CD4-positive, alpha-beta T cell treated with Interleukin-17A for 4 hours (primary cell): ENCODE results near the gene NFASC.

Source experiments
- DNase-seq: peaks from one replicate; pipeline ENCODE4 v3.0.0-alpha.2; 2020; ENCODE audit warnings: mixed read lengths

Gene NFASC

DNA sequence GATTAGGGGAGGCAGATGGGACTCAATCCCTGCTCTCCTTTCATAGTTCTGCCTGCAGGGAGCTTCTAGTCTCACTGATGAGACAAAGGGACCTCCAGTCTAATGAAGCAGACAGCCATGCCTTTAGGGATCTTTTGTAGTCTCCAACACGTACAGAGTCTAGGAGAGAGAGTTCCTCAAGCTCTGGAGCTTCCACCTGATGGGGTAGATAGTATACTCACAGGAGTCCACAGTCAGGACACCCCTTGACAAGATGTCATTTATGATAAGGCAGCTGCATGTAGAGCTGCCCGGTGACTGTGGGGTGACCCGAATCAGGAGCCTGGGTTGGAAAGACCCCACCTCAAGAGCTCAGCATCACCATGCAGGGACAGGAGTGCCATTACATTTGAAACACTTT lies 117.0 kb downstream of the NFASC start:
- DNase-seq, result no peak

DNA sequence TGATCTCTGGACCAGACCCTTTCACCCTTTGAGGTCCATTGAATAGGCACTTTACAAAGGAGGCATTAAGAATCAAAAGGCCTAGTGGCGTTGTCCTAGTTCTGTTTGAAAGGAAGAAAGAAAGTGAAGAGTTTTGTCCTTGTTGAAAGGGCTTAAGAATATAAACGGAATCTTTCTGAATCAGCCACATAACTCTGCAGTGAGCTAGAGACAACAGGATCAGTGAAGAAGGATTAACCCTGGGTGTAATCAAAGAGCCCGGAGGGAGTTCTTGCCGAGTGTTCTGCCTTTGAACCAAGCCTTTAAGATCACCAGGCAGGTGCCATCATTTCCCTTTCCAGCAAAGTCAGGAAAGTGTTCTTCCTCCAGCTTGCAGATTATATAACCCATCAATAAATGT lies 117.5 kb downstream of the NFASC start:
- no peak for DNase-seq

DNA sequence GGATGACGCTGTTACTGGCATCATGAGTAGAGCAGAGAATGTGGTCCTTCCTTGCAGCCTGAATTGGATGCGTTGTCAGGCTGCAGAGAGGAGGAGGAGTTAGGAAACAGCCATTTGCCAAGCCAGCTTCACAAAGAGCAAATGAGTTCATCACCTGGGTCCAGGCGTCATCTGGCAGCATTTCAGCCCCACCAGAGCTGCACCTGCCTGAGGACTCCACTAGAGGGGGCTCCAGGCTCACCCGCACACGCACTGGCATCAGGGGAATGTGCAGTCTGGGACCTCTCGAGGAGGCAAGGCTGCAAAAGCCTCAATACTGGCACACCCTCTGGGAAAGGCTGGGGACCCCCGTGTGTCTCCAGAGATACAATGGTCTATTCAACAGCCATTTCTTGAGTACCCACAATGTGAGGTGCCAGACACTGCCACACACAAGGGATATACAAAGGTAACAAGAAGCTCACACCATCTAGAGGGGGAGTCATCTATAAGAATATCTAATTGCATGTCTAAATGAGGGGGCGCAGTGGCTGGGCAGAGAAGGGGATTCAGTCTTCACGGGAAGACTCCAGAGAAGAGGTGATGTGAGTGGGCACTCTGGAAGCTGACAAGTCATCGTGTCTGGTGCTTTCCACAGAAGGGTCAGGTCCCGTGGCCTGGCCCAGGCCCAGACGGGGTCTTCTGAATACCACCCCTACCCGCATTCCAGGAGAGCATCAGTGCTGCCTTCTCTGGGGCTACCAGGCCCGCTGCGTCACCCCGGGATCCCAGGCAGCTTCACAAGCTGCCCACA lies 118.8 kb downstream of the NFASC start:
- peak; percentile 48 for DNase-seq

DNA sequence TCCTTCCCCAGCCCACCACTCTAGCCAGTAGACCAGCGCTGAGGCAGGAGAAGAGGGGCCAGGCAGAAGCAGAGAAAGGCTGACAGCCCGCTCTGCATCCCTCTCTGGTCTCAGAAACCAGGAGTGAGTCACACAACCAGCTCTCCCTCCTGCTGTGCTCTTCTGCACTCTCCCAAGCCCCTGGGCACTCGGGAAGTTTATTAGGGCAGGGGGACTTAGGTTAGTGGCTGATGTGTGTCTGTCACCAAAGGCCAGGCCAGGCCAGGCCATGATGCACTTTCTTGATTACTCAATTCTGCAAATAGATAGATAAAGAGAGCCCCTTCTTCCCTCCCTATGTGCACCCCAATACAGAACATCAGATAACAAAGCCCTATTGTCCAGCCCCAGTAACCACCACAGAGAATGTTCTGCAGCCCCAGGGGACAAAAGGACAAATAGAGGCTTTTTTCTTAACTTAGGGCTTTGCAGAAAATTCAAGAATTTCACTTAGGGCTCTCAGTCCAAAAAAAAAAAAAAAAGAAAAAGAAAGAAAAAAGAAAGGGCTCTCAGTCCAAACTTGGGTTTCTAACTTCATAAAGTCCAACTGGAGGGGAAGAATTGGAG lies 119.5 kb downstream of the NFASC start:
- DNase-seq, result no peak

DNA sequence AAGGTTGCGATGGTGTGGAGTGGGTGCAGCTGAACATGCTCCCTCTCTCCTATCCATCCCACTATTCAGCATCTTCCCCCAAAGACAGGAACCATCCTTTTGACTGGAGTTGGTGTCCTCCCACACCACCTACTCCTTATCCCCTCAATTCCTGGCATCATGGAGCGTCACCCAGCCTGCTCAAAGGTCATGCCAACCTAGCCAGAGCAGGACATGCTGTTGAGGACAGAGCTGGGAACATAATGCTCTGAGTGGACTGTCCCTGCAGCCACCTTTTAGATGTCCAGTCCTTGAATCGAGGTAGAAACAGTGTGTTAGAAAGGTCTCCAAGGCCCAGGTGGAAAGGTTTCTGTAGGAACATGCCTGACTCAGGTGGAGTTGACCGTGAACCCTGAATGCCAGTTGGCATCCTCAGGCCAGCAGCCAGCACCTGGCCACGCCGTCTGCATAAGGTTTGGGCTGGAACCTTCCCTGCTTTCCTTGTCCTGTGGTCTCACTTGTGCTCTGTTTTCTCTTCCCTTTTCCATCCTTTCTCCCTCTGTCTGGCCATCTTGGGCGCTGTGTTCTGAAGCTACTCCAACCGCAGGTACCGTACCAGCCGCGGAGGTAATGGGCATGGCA lies 120.2 kb downstream of the NFASC start:
- no peak for DNase-seq

DNA sequence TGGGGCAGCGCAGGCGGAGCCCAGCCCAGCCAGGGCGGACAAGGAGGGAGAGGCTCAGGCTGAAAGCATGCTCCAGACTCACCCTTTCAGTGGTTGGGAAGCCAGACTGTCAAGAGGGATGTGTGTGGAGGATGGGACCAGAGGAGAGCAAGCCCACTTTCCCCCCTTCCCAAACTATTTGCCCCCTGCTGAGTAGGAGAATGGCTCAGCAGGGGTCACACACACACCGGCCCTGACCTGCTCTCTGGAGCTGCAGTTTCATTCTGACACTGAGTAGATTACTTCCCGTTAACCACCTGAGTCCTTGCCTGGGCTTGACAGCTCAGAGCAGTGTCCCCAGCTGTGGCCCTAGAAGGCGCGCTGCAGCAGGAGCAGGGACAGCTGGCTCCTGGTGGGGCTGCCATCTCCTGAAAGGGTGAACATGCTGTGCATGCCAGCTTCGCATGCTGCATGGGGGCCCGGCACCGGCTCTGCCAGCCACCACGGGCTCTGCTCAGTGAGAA lies 120.7 kb downstream of the NFASC start:
- no peak for DNase-seq

DNA sequence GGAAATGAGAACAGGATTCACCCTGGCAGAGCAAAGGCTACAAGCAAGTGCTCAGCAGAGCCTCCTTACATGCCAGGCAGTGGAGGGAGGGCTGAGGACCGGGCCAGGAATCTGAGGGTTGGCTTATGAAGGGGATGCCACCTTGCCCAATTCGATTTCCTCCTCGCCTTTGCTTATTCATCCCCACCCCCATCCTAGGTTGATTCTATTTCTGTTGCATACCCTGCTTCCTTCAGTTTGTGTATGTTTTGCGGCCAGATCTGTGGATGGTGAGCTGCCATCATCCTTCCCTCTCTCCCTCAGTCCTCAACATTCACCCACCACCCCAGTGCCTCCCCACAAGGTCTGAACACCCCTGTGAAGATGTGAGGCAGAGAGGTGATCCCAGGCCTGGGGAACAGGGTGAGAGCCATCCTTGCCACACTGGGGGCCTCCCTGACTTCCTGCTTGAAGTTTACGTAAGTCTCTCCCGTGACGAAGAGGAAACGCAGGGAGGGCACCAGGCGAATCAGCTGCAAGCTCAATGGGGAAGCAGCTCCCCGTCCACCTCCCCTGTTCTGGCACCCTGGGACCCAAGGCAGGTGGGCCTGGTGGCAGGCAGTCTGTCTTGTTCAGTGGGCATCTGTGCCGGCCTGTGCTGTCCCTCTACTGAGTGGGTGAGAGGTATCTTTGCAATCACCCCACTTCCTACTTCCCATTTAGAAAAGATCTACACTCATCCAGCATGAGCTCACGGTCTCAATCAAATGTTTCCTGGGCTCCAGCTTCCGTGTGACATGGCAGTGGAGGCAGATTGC lies 121.7 kb downstream of the NFASC start:
- DNase-seq, result peak; percentile 9

DNA sequence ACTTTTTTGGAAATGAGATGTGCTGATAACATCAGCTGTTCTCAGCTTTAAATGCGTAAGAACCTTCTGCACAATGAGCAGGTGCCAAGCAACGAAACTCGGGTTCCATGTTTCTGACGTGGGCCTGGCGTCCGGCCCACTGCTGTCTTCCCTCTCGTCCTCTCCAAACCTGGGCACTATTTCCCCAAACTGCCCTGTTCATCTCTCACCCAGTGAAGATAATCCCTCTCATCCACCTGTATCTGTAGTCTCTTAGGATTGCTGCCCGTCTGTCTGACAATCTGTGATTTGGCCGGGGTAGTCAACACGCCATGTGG lies 122.3 kb downstream of the NFASC start:
- no peak for DNase-seq

DNA sequence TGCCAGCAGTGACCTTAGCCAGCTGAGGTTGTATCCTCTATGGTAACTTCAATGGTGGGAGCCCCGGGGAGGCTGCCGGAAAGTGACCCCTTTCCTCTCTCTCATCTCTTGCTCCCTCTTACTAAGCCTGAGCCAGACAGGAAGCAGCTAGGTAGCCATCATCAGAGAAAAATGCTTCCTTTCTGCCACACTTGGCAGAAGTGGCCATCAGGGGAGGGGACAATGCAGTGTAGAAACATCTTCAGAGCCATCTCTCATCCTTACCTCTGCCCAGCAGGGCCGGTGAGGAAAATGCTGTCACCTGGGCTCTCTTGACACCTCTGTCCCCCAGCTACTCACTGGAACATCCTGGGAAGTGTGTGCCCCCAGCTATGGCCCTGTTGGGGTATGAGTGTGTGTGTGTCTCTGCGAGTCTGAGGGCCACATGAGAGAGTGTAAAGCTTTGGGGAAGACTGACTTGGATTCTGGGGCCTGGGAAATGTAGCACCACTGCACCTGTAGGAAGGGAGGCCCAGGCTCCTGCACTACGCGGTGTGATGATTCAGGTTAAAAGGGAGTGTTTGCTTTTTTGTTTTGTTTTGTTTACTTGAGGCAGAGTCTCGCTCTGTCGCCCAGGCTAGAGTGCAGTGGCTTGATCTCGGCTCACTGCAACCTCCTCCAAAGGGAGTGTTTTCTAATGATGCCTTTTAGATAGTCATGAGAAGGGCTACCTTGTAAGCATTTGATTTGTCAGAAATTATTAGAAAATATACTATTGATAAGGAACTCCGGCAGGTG lies 123.6 kb downstream of the NFASC start:
- no peak for DNase-seq

DNA sequence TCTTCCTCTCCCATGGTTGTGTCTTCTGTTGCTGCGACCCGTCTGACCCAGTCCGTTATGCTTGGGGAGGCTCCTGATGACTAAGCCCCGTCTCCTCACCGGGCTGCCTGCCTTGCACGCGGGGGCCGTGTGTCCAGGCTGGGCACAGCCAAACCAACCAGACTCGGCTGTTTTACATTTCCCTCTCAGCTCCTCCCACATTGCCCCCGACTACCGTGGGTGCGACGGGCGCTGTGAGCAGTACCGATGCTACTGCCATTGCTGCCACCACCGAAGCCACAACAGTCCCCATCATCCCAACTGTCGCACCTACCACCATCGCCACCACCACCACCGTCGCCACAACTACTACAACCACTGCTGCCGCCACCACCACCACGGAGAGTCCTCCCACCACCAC lies 126.3 kb downstream of the NFASC start:
- DNase-seq, result no peak

DNA sequence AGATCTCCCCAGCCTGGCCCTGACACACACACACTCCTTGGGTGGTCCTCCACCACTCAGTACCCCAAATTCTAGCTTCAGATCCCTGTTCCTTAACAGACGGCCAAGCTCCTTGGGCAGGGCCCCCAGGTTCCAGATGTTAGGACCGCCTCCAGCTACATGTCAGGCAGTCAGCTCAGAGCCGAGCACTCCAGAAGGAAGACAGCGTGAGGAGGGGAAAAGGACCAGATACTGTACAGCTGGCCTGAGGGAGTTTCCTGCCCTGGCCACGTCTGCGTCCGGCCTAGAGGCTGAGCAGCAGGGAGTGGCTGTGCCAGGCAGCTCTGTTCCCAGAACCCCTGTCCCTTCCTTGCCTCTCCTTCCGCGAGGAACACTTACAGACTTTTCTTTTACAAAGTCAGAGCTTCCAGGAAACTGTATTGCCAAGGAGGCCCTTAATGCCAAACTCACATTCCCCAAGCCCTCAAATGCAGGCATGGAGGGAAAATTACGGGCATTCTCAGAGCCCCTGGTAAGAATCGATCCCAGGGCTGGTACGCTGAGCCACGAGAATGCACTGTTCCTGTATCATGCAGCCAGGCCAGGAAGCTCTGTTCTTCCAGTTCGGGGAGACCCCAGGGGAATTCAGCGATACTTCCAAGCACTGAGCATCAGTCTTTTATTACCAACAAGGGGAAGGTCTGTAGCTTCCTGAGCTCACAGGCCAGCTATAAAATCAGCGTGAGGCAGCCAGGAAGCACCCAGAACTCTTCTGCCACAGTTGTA lies 127.1 kb downstream of the NFASC start:
- no peak for DNase-seq

DNA sequence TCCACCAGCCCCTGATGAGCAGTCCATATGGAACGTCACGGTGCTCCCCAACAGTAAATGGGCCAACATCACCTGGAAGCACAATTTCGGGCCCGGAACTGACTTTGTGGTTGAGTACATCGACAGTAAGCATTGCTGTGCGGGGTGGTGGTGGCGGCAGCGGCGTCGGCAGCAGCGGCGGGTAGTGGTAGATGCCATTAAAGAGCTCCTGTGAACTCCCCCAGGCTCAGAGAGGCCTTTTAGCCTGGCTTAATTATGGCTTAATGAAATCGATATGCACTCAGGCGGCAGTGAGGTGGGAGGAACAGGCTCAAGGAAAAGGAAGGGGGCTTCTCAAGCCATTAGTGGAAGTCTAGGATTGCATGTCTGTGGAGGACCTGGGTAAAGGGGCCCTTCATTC lies 130.5 kb downstream of the NFASC start:
- no peak for DNase-seq

DNA sequence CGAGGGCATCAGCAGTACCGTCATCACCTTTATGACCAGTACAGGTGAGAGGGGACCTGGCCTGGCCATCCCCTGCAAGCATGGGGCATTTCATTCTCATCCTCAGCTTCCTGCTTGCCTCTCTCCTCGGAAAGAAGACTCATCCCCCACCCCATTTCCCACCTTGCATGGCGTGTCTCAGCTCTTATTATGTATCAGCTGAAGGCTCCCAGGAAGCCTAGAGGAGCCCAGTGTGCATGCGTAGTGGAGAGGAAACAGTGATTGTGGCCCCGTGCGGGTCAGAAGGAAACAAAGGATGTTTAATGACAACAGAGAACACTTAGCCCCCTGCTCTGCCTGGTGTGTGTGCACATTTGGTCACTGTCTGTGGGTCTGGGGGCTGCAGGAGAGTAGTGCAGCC lies 132.0 kb downstream of the NFASC start:
- DNase-seq, result no peak

DNA sequence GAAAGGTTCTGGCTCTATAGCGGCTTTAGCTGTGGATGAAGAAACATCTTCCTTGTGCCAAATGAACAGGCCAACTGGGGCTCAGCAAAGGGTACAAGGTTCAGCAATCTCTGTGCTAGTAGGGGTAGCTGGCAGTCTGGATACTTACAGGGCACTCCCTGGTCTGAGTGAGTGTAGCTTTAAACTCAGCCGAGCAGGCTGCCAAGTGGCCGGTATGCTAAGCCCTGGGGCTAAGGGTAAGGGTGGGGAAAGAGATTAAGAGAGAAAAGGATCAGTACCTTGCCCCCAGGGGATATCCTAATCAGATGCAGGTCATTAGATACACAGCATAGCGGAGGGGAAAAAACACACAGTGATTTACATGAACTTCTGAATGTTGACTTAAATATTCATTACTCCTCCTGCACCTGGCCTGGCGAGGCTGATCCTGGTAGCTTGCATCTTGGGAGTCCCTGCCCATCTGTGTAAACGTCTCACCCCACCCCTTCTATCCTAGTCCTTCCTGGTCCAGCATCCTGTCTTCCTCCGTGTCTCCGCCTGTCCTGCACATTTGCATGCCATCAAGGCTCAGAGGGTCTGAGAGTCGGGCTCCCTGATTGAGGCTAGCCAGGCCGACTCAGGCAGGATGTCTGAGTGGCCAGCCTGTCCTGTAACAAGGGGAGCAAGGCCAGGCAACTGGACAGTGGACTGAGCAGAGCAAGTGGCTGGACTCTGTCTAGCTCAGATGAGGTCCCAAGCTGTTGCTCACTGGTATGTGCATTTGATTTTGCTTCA lies 132.9 kb downstream of the NFASC start:
- no peak for DNase-seq

DNA sequence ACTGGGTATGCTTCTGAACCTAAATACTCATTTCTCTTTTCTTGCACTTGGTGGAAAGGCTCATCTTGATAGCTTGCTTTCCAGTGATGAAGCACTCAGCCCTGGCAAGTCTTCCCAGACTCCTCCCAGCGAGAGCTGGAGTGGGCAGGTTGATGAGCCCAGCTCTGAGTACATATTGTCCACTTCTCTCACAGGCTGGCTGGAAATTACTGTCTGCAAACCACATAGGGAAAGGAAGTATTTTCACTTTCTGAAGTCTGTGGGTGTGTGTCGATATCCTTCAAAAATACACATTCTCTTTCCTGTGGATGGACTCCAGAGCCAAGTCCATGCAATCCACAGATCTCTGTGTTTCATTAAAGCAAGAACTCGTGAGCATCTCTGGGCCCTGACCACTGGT lies 133.7 kb downstream of the NFASC start:
- no peak for DNase-seq

DNA sequence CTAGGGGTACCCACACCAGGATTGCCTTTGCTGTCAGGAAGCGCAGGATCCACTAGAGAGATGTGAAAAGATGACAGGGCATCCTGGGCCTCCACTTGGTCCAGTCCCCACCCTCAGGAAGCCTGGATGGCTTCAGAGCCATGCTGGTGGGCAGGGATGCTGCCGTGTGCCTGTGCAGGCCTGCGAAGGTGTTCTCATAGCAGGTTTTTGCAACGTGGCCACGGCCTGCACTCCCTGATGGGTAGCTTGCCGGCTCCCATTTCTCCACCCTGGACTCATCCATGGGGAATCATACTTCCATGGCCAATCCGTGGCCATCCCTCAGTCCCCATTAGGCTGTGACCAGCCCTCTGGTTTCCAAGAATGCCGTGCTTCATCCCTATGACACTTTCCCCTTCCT lies 138.2 kb downstream of the NFASC start:
- DNase-seq, result no peak

DNA sequence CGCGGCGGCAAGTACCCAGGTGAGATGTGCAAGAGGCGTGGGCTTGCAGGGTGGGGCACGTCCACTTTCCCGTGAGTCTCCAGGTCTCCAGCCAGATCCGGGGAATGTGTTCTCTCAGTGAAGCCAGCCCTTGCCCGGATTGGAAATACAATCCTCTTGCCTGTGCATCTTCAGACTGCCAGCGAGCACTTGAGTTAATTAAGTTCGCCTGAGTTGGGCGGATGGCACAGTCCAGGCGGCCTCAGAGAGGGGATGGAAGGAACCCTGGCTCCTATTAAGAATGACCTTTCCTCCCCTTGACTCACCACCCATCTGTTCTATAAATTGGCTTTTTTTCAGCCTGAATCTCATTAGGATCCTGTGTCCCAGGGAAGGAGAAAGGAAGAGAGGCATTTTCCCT lies 139.0 kb downstream of the NFASC start:
- no peak for DNase-seq

DNA sequence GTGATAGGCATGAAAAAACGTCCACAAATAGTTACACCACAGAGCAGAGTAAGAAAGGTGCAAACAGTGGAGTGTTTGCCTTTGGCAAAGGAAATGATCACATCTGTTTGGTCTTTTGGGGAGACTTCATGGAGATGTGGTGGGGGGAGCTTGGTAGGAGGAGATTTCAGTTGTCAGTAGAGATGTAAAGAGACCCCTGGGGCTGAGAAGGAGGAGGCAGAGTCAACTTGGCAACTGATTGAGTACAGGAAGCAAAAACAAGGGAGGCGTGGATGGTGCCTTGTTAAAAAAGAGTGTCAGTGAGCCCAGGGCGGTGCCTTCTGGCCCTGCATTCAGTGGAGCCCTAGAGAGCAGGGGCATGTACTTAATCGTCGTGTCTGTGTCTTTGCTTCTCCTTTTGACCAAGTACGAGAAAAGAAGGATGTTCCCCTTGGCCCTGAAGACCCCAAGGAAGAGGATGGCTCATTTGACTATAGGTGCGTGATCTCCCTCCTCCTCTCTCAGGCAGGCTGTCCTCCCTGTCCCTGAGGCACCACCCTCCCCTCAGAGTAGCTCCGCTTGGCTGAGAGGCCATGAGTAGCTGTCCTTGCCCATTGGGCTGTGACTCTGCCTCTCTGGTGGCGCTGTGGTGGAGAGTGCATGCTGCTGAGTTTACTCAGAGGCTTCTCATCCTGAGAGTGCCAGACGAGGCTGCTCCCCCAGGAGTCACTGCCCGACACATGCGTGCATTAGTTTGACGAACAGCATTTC lies 141.9 kb downstream of the NFASC start:
- DNase-seq, result no peak

DNA sequence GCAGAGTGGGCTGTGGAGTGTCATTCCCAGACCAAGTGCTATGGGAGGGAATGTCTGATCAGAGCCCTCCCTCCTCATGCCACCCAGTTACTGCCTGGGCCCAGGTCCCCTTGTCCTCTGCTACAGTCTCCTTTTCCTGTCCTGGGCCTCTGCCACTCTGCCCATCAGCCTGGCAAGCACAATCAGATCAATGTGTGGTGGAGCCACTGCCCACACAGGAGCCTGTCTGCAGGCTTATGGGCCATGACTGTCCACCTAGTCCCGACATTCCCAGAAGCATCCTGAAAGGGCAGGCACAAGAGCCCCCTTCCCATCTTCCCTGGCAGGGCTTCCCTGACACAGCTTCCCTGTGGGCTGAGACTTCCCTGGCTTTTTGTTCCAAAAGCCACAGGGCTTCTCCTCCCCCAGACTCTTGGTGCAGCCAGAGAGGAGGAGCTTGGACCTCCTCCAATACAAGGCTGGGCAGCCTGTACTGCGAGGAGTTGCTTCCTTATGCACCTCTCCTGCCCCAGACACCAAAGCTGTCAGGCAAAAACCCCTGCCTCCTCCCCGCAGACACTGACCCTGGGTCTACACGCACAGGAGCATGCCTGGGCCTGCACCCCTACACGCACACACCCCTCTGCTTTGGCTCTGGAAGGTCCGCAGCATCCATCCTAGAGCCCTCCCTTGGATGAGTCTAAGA lies 143.2 kb downstream of the NFASC start:
- no peak for DNase-seq

DNA sequence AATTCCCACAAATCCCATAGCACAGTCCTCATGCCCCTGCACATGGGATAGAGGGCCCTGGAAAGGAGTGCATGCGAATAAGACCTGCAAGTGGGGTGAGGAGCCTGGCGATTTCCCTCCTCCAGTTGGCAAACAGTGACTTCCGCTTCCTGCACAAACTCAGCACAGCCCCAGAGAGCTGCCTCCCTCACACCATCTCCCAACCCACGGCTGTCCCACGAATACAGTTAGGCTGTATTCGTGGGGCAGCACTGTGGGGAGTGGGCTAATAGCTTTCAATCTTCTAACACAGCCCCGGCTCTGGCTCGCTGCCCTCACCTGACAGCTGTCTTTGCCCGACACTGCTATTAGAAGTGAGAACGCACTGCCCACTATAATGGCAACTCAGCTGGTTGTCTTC lies 144.1 kb downstream of the NFASC start:
- DNase-seq, result no peak
